HCT116 (cell line): ENCODE data around the gene PLEKHA8.

Experiments used
- JUND ChIP-seq: IDR thresholded peaks from 2 replicates; pipeline ENCODE4 v1.6.1; 2012
- POLR2A ChIP-seq: IDR thresholded peaks from 2 replicates; pipeline ENCODE4 v1.7.0; 2011; ENCODE audit warnings: borderline replicate concordance; ENCODE audit not compliant: insufficient read depth, insufficient read length; ENCODE audit errors: extremely low read depth
- POLR2AphosphoS5 ChIP-seq: IDR thresholded peaks from 2 replicates; pipeline ENCODE4 v1.6.1; 2011; ENCODE audit warnings: mild to moderate bottlenecking, low read depth, low read length, moderate library complexity
- RAD21 ChIP-seq: IDR thresholded peaks from 2 replicates; pipeline ENCODE4 v1.6.1; 2012; ENCODE audit warnings: low read depth, mild to moderate bottlenecking
- YY1 ChIP-seq: IDR thresholded peaks from 2 replicates; pipeline ENCODE4 v1.6.1; 2011; ENCODE audit warnings: low read length, low read depth, moderate library complexity, mild to moderate bottlenecking; ENCODE audit not compliant: insufficient replicate concordance; ENCODE audit errors: extremely low read depth
- ZFX ChIP-seq: fragments of 450-650 bp; IDR thresholded peaks from 2 replicates; pipeline ENCODE4 v1.6.1; 2017
- ZNF274 ChIP-seq: fragments of 200-500 bp; sonication (Bioruptor generic); IDR thresholded peaks from 2 replicates; pipeline ENCODE4 v1.6.1; 2014; ENCODE audit warnings: mild to moderate bottlenecking, low read depth, low read length, inconsistent platforms
- TF ChIP-seq, protein P1 (sequence below), 3 experiments: fragments of 200-600 bp in 1 of 3; sonication (generic) in 1 of 3; IDR thresholded peaks in 2 of 3; conservative IDR thresholded peaks in 1 of 3; 2 replicates each; pipeline ENCODE4 v1.5.1; 2012 to 2017; ENCODE audit warnings: low read depth in 2 of 3, low read length in 2 of 3, antibody characterized with exemption in 1 of 3, borderline replicate concordance in 1 of 3, control low read depth in 1 of 3, mild to moderate bottlenecking in 1 of 3, mixed read lengths in 1 of 3, mixed run types in 1 of 3, moderate library complexity in 1 of 3; ENCODE audit not compliant: insufficient read depth in 1 of 3

DNA sequence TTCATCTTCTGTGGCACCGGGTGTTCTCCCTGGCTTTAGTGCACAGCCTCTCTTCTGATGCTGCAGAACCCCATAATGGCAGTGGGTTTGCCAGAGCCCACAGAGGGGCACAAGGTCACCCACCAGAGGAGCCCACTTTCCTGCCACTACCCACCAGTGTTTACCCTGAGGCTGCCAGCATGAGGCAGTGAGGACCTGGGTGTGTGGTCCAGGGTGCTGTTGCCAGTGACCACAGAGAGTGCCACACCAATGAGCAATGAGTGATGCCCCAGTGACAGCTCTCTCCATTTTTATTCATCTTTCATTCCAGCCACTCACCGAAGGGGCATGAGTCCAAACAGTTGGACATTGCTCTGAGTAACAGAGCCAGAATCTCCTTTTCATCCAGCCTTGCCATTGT is 141.4 kb downstream of the PLEKHA8 start:
- TF ChIP-seq, protein P1, sequence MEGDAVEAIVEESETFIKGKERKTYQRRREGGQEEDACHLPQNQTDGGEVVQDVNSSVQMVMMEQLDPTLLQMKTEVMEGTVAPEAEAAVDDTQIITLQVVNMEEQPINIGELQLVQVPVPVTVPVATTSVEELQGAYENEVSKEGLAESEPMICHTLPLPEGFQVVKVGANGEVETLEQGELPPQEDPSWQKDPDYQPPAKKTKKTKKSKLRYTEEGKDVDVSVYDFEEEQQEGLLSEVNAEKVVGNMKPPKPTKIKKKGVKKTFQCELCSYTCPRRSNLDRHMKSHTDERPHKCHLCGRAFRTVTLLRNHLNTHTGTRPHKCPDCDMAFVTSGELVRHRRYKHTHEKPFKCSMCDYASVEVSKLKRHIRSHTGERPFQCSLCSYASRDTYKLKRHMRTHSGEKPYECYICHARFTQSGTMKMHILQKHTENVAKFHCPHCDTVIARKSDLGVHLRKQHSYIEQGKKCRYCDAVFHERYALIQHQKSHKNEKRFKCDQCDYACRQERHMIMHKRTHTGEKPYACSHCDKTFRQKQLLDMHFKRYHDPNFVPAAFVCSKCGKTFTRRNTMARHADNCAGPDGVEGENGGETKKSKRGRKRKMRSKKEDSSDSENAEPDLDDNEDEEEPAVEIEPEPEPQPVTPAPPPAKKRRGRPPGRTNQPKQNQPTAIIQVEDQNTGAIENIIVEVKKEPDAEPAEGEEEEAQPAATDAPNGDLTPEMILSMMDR (IDR thresholded peaks at IDR 0.05 in 2 of 3, conservative IDR thresholded peaks at IDR 0.05 in 1 of 3; ENCODE audit: borderline replicate concordance in 1 of 3, insufficient read depth in 1 of 3, low read depth in 2 of 3, low read length in 2 of 3): no peak
- no peak for TF ChIP-seq POLR2A
- TF ChIP-seq JUND: no peak
- no peak for TF ChIP-seq POLR2AphosphoS5
- no peak for TF ChIP-seq ZFX
- no peak for TF ChIP-seq RAD21
- TF ChIP-seq ZNF274: no peak
- no peak for TF ChIP-seq YY1
